Kidney (tissue), 14 donors: Measurements from ENCODE around the gene RIN1. TPM values are rescaled to one million over a fixed set of nuclear protein-coding genes. Genes with fewer than 3 reads are reported as not detected.

Experiments
- DNase-seq, 5 donors: peaks; one replicate each; pipeline ENCODE4 v3.0.0-alpha.2; 2013 to 2020
- FAIRE-seq: peaks from 2 replicates; lab custom pipeline; 2012; peaks lifted over from hg19 to GRCh38; lab: Jason Lieb, UNC
- H3K27ac ChIP-seq, 2 donors: one replicate each; pipeline ENCODE4 v1.7.0; 2013; ENCODE audit warnings: low read depth in 2 of 2, low read length in 2 of 2, inconsistent platforms in 1 of 2
- H3K27me3 ChIP-seq: one replicate; pipeline ENCODE4 v1.7.1; 2013; ENCODE audit warnings: low read length, inconsistent platforms; ENCODE audit not compliant: control insufficient read depth, insufficient read depth
- H3K36me3 ChIP-seq, 3 donors: one replicate each; pipeline versions ENCODE4 v1.7.0 to v1.7.1; 2013; ENCODE audit warnings: low read length in 3 of 3, control low read depth in 1 of 3, inconsistent platforms in 1 of 3; ENCODE audit not compliant: insufficient read depth in 3 of 3, control insufficient read depth in 2 of 3
- H3K4me1 ChIP-seq, 3 donors: one replicate each; pipeline versions ENCODE4 v1.7.0 to v1.7.1; 2013; ENCODE audit warnings: low read length in 3 of 3, inconsistent platforms in 1 of 3, low read depth in 1 of 3; ENCODE audit not compliant: control insufficient read depth in 2 of 3, insufficient read depth in 2 of 3
- H3K4me3 ChIP-seq, 3 donors: one replicate each; pipeline versions ENCODE4 v1.7.0 to v1.8.1; 2013; ENCODE audit warnings: low read length in 3 of 3, control low read depth in 1 of 3, inconsistent platforms in 1 of 3
- H3K9ac ChIP-seq, 3 donors: one replicate each; pipeline versions ENCODE4 v1.7.0 to v1.7.1; 2013; ENCODE audit warnings: low read length in 3 of 3, control low read depth in 1 of 3, inconsistent platforms in 1 of 3
- H3K9me3 ChIP-seq, 3 donors: one replicate each; pipeline versions ENCODE4 v1.7.0 to v1.7.1; 2013; ENCODE audit warnings: low read length in 3 of 3, control low read depth in 1 of 3, inconsistent platforms in 1 of 3; ENCODE audit not compliant: control insufficient read depth in 2 of 3, insufficient read depth in 1 of 3
- intact Hi-C: fragments of 100-400 bp; cut with DNase I; formaldehyde crosslinking; loops from one replicate; pipeline ENCODE4 v1.11.1; 2022
- polyA plus RNA-seq: library from polyadenylated mRNA; stranded (reverse); fragments of 350-450 nt; fragmentation: Illumina TruSeq; extraction: RNeasy Lipid Tissue Mini Kit (QIAGEN cat#74804); gene quantifications from one replicate; pipeline ENCODE4 v1.2.3, GENCODE V29; 2014; ENCODE audit warnings: low read depth, low replicate concordance; ENCODE audit not compliant: insufficient read depth
- total RNA-seq: library from RNA; stranded (reverse); fragmentation: NEBNext Ultra II Directional; extraction: Animal tissue kit (Norgen Biotek cat#: 25700); gene quantifications from one replicate; pipeline ENCODE4 v1.2.1, GENCODE V29; 2021
- TF ChIP-seq, protein P1 (sequence below): IDR thresholded peaks from 3 replicates; pipeline ENCODE4 v1.5.1; 2012; ENCODE audit warnings: mild to moderate bottlenecking, moderate library complexity, borderline replicate concordance; ENCODE audit not compliant: insufficient read depth; ENCODE audit errors: extremely low read depth
- donor health status: control.
- donor health status: control.
- donor health status: control.
- donor health status: control.
- donor health status: control.
- donor health status: DM: yes; HTN: yes; CAD: no.
- donor health status: Normal renal cell carcinoma (clear cell type).

The RIN1 gene
- total and polyA plus RNA-seq, 2 donors from 2014 or later, result 2.3 to 9.2 TPM

DNA sequence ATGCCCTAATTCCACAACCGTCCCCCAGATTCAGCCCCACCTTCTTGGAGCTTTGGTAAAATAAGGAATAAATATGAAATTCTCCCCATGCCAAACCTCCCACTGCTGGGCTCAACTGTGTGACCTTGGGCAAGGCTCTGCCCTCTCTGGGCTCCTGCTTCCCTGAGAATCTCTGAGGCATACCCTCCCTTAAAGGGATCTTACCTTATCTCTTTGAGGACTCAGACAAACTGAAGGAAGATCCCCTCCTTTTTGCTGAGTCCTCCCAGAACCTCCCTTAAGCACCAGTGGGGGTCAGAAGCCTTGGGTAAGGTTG lies 22.1 kb downstream of the RIN1 start:
- TF ChIP-seq, protein P1, sequence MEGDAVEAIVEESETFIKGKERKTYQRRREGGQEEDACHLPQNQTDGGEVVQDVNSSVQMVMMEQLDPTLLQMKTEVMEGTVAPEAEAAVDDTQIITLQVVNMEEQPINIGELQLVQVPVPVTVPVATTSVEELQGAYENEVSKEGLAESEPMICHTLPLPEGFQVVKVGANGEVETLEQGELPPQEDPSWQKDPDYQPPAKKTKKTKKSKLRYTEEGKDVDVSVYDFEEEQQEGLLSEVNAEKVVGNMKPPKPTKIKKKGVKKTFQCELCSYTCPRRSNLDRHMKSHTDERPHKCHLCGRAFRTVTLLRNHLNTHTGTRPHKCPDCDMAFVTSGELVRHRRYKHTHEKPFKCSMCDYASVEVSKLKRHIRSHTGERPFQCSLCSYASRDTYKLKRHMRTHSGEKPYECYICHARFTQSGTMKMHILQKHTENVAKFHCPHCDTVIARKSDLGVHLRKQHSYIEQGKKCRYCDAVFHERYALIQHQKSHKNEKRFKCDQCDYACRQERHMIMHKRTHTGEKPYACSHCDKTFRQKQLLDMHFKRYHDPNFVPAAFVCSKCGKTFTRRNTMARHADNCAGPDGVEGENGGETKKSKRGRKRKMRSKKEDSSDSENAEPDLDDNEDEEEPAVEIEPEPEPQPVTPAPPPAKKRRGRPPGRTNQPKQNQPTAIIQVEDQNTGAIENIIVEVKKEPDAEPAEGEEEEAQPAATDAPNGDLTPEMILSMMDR, result no peak
- Histone ChIP-seq H3K36me3 (no peaks in the 10 kb centered on the region), H3K27ac (peak overlapping the region; percentile 57 to 59), H3K27me3 (no peaks in the 10 kb centered on the region), H3K4me1 (peaks cover 0 to 16% (median 3%) of the 10 kb centered on the region in 3 donors), H3K9ac (peak overlapping the region in 2 of 3 donors; percentile 17 to 33), H3K4me3 (peak overlapping the region in 2 of 3 donors; percentile 44 to 63), H3K9me3 (no peaks in the 10 kb centered on the region)
- intact Hi-C loops, result no loop called here
- DNase-seq, result no peak
- FAIRE-seq, result no peak

DNA sequence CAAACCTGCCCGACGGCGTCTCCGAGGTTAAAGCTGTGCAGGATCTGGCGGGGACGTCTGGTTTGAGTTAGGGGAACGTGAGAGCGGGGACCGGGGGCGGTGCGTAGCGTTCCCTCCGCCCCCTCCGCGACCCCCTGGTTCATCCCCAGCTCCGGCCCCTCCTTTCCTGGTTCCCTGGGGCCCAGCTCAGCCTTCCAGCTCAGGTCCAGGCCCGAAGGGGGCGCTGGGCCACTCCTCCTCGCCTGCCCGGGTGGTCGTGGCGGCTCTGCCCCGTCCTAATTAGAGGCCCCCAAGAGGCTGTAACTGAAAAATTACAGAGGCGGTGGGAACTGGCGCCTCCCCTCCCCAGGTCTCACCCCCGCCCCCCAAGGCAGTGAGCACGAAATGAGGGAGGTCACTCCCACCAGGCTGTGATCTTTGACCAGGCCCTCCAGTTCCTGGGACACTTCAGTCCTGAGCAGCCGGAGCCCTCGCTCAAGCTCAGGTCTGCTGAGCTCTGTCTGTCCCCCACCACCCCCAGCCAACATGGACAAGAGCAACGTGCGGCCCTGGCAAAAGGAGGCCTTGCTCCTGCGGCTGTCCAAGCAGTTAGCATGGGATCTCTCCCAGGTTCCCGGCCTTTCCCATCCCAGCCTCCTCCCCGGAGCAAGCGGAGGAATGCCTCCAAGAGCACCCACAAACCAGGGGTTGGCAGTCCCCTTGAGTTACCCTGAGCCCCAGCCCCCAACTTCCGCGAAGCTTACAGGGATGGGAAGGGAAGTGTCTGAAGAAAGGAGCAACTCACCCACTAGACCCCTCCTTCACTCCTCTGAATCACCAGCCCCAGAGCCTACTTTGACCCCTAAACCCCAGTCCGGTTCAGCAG lies 22.7 kb downstream of the RIN1 start:
- H3K4me3 ChIP-seq, result peak overlapping the region; percentile 28 to 82 (median 63)
- peak in 4 of 5 donors; percentile 73 to 94 (median 84) for DNase-seq
- H3K9me3 ChIP-seq, result no peaks in the 10 kb centered on the region
- no peaks in the 10 kb centered on the region for H3K36me3 ChIP-seq
- TF ChIP-seq, protein P1, result no peak
- H3K4me1 ChIP-seq, result peaks cover 0 to 12% (median 2%) of the 10 kb centered on the region in 3 donors
- H3K27me3 ChIP-seq, result no peaks in the 10 kb centered on the region
- H3K27ac ChIP-seq, result peak overlapping the region; percentile 57 to 84
- intact Hi-C loops, result no loop called here
- FAIRE-seq, result no peak
- H3K9ac ChIP-seq, result peak overlapping the region in 2 of 3 donors; percentile 33 to 65

DNA sequence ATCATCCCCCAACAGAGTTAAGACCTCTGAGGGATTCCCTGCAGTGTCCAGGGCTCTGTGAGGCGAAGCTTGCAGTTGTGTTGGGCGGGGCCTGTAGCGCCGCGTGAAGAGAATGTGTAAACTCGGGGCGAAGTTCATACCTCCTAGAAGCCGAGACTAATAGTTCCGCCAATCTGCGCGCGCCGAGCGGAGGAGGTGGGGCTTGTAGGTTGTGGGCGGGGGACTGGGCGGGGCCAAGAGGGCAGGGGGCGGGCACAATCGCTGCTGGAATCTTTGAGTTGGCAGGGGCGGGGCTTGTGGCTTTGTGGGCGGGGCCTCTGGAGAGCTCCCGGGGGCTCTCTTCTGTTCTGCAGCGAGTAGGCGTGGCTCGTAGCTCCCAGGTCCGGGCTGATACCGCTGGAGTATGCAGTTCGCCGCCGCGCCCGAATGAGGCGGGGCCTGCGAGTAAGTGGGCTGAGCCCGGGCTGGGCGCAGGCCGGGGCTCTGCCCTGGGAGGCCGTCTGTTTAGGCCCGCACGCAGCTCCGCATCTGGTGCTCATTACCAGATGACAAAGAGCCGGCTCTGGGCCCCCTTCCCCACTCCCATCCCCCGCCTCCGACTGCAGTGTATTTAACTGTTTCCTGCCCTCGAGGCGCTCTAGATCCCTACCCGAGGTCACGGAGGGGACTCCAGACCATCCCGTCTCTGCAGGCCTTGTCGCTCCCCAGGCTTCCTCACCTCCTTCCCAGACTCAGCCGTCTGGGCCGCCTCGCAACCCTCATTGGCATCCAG lies 23.5 kb downstream of the RIN1 start:
- FAIRE-seq (no peak), DNase-seq (peak; percentile 99 to 100 (median 99))
- no peaks in the 10 kb centered on the region for H3K36me3 ChIP-seq
- peaks cover 0 to 7% (median 0%) of the 10 kb centered on the region in 3 donors for H3K4me1 ChIP-seq
- peak overlapping the region; percentile 85 to 92 for H3K27ac ChIP-seq
- no peaks in the 10 kb centered on the region for H3K27me3 ChIP-seq
- no peaks in the 10 kb centered on the region for H3K9me3 ChIP-seq
- TF ChIP-seq, protein P1, result no peak
- peak overlapping the region; percentile 59 to 82 (median 71) for H3K4me3 ChIP-seq
- peak overlapping the region in 2 of 3 donors; percentile 63 to 65 for H3K9ac ChIP-seq
- intact Hi-C loops, result no loop called here
